ENCODE results near the gene PDGFRB. TPM values are rescaled to one million over a fixed set of nuclear protein-coding genes. Genes with fewer than 3 reads are reported as not detected.

The PDGFRB gene
- total RNA-seq, 1 experiment from 2014 or later = 0.34 TPM

DNA sequence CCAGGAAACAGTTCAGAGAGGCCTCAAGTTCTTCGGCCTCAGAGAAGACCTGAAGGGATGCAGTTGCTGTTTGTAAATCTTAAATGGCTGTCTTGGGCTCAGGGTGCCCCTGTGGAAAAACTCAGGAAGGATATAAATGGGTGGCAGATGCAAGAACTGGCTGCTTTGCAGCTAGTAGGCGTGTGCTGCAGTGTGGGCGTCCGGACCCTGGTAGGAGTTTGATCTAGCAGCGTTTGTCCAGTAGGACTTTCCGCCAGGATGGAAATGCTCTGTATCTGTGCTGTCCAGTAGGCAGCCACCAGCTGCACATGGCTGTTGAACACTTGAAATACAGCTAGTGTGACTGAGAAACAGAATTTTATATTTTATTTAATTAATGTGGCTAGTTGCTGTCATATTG lies 18.6 kb upstream of the PDGFRB start:
- DNase-seq (ENCODE audit: low read depth, low spot score) (no peak), ATAC-seq (no peak)
- H3K36me3 ChIP-seq (ENCODE audit: control insufficient read depth in 1 of 2, insufficient read depth in 2 of 2, low read length in 2 of 2) = no peaks in the 10 kb centered on the region
- H3K79me2 ChIP-seq (ENCODE audit: insufficient read depth, low read length) = no peaks in the 10 kb centered on the region
- TF ChIP-seq, protein P1, sequence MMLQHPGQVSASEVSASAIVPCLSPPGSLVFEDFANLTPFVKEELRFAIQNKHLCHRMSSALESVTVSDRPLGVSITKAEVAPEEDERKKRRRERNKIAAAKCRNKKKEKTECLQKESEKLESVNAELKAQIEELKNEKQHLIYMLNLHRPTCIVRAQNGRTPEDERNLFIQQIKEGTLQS (IDR thresholded peaks at IDR 0.05) = no peak
- TF ChIP-seq EZH2phosphoT487 (IDR thresholded peaks at IDR 0.05; ENCODE audit: borderline replicate concordance) (no peak), CEBPB (IDR thresholded peaks at IDR 0.05; ENCODE audit: low read depth) (no peak), JUND (IDR thresholded peaks at IDR 0.05) (no peak), POLR2AphosphoS5 (IDR thresholded peaks at IDR 0.05; ENCODE audit: low read depth, low read length) (no peak), YY1 (IDR thresholded peaks at IDR 0.05; ENCODE audit: extremely low read depth, insufficient replicate concordance, low read depth, low read length) (no peak), SP1 (IDR thresholded peaks at IDR 0.05; ENCODE audit: low read depth) (no peak), EZH2 (IDR thresholded peaks at IDR 0.05) (no peak), TCF7L2 (IDR thresholded peaks at IDR 0.05; ENCODE audit: borderline replicate concordance, extremely low read depth, insufficient read depth, insufficient read length) (no peak), ZFX (IDR thresholded peaks at IDR 0.05) (no peak)
- TF ChIP-seq, protein P2, sequence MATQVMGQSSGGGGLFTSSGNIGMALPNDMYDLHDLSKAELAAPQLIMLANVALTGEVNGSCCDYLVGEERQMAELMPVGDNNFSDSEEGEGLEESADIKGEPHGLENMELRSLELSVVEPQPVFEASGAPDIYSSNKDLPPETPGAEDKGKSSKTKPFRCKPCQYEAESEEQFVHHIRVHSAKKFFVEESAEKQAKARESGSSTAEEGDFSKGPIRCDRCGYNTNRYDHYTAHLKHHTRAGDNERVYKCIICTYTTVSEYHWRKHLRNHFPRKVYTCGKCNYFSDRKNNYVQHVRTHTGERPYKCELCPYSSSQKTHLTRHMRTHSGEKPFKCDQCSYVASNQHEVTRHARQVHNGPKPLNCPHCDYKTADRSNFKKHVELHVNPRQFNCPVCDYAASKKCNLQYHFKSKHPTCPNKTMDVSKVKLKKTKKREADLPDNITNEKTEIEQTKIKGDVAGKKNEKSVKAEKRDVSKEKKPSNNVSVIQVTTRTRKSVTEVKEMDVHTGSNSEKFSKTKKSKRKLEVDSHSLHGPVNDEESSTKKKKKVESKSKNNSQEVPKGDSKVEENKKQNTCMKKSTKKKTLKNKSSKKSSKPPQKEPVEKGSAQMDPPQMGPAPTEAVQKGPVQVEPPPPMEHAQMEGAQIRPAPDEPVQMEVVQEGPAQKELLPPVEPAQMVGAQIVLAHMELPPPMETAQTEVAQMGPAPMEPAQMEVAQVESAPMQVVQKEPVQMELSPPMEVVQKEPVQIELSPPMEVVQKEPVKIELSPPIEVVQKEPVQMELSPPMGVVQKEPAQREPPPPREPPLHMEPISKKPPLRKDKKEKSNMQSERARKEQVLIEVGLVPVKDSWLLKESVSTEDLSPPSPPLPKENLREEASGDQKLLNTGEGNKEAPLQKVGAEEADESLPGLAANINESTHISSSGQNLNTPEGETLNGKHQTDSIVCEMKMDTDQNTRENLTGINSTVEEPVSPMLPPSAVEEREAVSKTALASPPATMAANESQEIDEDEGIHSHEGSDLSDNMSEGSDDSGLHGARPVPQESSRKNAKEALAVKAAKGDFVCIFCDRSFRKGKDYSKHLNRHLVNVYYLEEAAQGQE (IDR thresholded peaks at IDR 0.05; ENCODE audit: low read depth) = no peak
- no peaks in the 10 kb centered on the region for H3K4me1 ChIP-seq (ENCODE audit: control insufficient read depth in 1 of 2, insufficient read depth in 2 of 2, low read length in 2 of 2)
- H3K4me2 ChIP-seq (ENCODE audit: low read length) = no peak overlapping the region
- no TSS peak for BruUV-seq (replicated peaks)
- RAD21 ChIA-PET (ENCODE audit: low non-redundant PET in 1 of 2, low total read pairs in 2 of 2, uncharacterized antibody in 2 of 2, unreplicated experiment in 2 of 2) = no interaction called here
- intact Hi-C loops (cut with micrococcal nuclease) = no loop called here
- CTCF ChIA-PET = interaction anchor here (1.4 kb wide), 1 partner anchor 12 kb away, joined by 4 read pairs; no protein-coding TSS in a partner anchor
- no peaks in the 10 kb centered on the region for H4K20me1 ChIP-seq (ENCODE audit: insufficient read depth)
- peaks cover 9% of the 10 kb centered on the region for H3K27me3 ChIP-seq (ENCODE audit: insufficient read depth, low read length)
- no peaks in the 10 kb centered on the region for H3K9me3 ChIP-seq (ENCODE audit: control insufficient read depth in 1 of 2, insufficient read depth in 1 of 2, low read depth in 1 of 2, low read length in 2 of 2)
- H3K9ac ChIP-seq (ENCODE audit: low read length) = no peak overlapping the region
- H3K27ac ChIP-seq (ENCODE audit: low read depth, low read length) = no peak overlapping the region
- no peaks in the 10 kb centered on the region for H3K9me2 ChIP-seq (ENCODE audit: insufficient read depth)
- POLR2A ChIA-PET = no interaction called here
- H2AFZ ChIP-seq (ENCODE audit: low read depth, low read length, poor library complexity, severe bottlenecking) = no peak overlapping the region
- no peak overlapping the region for H3K4me3 ChIP-seq (replicated peaks in 1 of 2; ENCODE audit: low read depth in 1 of 2, low read length in 2 of 2)

Data from HCT116 (cell line).